Memory B cell (primary cell): Measurements from ENCODE around the gene SUMO3.
A peak's percentile ranks its signal among the peaks of the same experiment; 100 is the strongest.

Experiments
- ATAC-seq: fragments of 150-1000 bp; cut with Tn5 transposase; 2 replicates; pipeline ENCODE4 v1.10.0; 2021; ENCODE audit warnings: low read depth, mild to moderate bottlenecking, moderate library complexity
- DNase-seq, 2 donors: peaks; one replicate each; pipeline ENCODE4 v3.0.0; 2022; ENCODE audit warnings: low spot score in 2 of 2
- H3K27ac Mint-ChIP-seq: one replicate; pipeline ENCODE4 v1.8.0; 2022; ENCODE audit warnings: mild to moderate bottlenecking, moderate library complexity, mixed read lengths
- H3K27me3 Mint-ChIP-seq: one replicate; pipeline ENCODE4 v1.8.0; 2022; ENCODE audit warnings: mixed read lengths
- H3K36me3 Mint-ChIP-seq: one replicate; pipeline ENCODE4 v1.8.0; 2022; ENCODE audit warnings: mild to moderate bottlenecking, mixed read lengths
- H3K4me1 Mint-ChIP-seq: one replicate; pipeline ENCODE4 v1.8.0; 2022; ENCODE audit warnings: mixed read lengths
- H3K4me3 Mint-ChIP-seq: one replicate; pipeline ENCODE4 v1.8.0; 2022; ENCODE audit warnings: mild to moderate bottlenecking, moderate library complexity, mixed read lengths
- H3K9me3 Mint-ChIP-seq: one replicate; pipeline ENCODE4 v1.8.0; 2022; ENCODE audit warnings: mixed read lengths

SUMO3 gene

GRCh38 chr21:44778983-44779382 is 38.9 kb downstream of the SUMO3 start:
- H3K4me3 Mint-ChIP-seq, result no peak overlapping the region
- no peak overlapping the region for H3K27ac Mint-ChIP-seq
- H3K4me1 Mint-ChIP-seq, result peaks cover 11% of the 10 kb centered on the region
- peaks cover 30% of the 10 kb centered on the region for H3K36me3 Mint-ChIP-seq
- no peaks in the 10 kb centered on the region for H3K9me3 Mint-ChIP-seq
- ATAC-seq, result no peak
- no peaks in the 10 kb centered on the region for H3K27me3 Mint-ChIP-seq
- no peak for DNase-seq

DNA sequence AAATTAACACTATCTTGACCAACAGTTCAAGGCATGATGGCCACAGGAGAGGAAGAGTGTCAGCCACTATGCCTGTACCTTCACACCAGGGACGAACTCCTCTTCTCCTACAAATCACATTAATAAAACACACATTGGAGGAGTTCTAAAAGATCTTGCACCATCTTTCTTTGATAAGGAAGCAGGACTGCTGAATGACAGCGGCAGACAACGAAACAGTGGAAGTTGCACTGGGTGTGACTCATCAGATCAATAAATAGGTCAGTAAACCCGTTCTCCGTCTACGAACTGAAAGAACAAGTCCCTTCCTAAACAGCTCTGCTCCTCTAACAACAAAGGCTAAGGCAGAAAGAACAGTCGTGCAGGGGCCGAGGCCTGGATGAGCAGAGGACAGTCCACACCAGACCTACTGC is 39.4 kb downstream of the SUMO3 start:
- H3K27me3 Mint-ChIP-seq, result no peaks in the 10 kb centered on the region

GRCh38 chr21:44778094-44778493 is 39.8 kb downstream of the SUMO3 start:
- no peak for ATAC-seq

More for the DNA sequence above, 39.4 kb downstream of the SUMO3 start:
- H3K9me3 Mint-ChIP-seq, result no peaks in the 10 kb centered on the region
- DNase-seq (no peak), ATAC-seq (no peak)
- H3K36me3 Mint-ChIP-seq, result peaks cover 30% of the 10 kb centered on the region
- peaks cover 10% of the 10 kb centered on the region for H3K4me1 Mint-ChIP-seq
- H3K4me3 Mint-ChIP-seq, result no peak overlapping the region
- H3K27ac Mint-ChIP-seq, result no peak overlapping the region

DNA sequence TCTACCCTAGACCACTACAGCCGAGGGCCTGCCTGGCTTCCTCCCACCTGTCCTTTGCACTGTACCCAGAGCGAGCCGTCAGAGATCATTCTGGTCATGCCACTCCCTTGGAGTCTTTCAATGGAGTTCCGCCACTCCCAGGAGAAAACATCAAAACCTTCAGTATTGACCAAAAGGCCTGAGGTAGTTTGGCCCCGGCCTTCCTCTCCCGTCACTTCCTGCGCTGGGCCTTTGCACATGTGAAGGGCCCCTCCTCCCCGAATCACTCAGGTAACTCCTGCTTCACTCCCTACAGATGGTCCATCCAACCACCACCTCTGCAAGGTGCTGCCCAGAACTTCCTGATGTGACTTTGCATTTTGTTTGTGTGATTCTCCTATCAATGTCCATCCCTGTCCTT is 42.9 kb downstream of the SUMO3 start:
- Mint-ChIP-seq H3K27me3 (no peaks in the 10 kb centered on the region), H3K27ac (no peak overlapping the region), H3K4me3 (no peak overlapping the region), H3K36me3 (peaks cover 37% of the 10 kb centered on the region), H3K9me3 (no peaks in the 10 kb centered on the region), H3K4me1 (peaks cover 4% of the 10 kb centered on the region)
- DNase-seq (no peak), ATAC-seq (no peak)

More at GRCh38 chr21:44778094-44778493, 39.8 kb downstream of the SUMO3 start:
- no peaks in the 10 kb centered on the region for H3K9me3 Mint-ChIP-seq
- H3K27me3 Mint-ChIP-seq, result no peaks in the 10 kb centered on the region
- no peak overlapping the region for H3K4me3 Mint-ChIP-seq
- peaks cover 7% of the 10 kb centered on the region for H3K4me1 Mint-ChIP-seq
- peaks cover 26% of the 10 kb centered on the region for H3K36me3 Mint-ChIP-seq
- DNase-seq, result no peak
- H3K27ac Mint-ChIP-seq, result no peak overlapping the region

DNA sequence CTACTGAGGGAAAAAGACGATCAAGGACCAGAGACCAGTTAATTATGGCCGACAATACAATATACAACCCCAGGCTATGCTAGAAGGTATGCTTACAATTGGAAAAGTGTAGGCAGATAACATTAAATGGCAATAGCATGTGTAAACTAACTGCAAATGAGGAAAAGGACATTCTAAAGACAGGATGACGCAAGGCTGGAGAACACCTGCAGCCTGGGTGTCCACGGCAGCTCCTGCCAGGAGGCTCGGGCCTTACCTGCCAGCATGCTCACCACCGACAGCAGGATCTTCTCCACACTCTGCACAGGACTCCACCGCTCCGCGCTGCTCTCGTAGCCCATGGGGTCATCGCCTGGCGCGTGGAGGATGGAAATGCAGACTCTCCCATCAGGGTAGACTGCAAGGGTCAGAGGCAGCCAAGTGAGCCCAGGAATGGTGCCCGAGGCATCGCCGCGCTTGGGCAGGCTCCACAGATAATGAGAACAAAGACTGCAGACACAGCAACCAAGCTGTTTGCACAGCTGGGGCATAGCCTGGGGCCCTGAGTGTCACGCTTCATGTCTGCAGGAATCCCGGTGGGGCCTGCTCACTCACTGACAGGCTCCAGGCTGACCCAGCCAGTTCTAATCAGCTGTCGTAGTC is 44.5 kb downstream of the SUMO3 start:
- Mint-ChIP-seq H3K27ac (no peak overlapping the region), H3K36me3 (peaks cover 38% of the 10 kb centered on the region)

GRCh38 chr21:44771896-44772525 is 45.9 kb downstream of the SUMO3 start:
- DNase-seq, result no peak
- Mint-ChIP-seq H3K36me3 (peaks cover 32% of the 10 kb centered on the region), H3K27me3 (no peaks in the 10 kb centered on the region), H3K27ac (no peak overlapping the region), H3K9me3 (no peaks in the 10 kb centered on the region), H3K4me3 (no peak overlapping the region), H3K4me1 (no peaks in the 10 kb centered on the region)
- no peak for ATAC-seq

More for the DNA sequence above, 44.5 kb downstream of the SUMO3 start:
- ATAC-seq, result no peak
- peaks cover 2% of the 10 kb centered on the region for H3K4me1 Mint-ChIP-seq
- H3K9me3 Mint-ChIP-seq, result no peaks in the 10 kb centered on the region
- no peak overlapping the region for H3K4me3 Mint-ChIP-seq
- H3K27me3 Mint-ChIP-seq, result no peaks in the 10 kb centered on the region
- DNase-seq, result no peak

DNA sequence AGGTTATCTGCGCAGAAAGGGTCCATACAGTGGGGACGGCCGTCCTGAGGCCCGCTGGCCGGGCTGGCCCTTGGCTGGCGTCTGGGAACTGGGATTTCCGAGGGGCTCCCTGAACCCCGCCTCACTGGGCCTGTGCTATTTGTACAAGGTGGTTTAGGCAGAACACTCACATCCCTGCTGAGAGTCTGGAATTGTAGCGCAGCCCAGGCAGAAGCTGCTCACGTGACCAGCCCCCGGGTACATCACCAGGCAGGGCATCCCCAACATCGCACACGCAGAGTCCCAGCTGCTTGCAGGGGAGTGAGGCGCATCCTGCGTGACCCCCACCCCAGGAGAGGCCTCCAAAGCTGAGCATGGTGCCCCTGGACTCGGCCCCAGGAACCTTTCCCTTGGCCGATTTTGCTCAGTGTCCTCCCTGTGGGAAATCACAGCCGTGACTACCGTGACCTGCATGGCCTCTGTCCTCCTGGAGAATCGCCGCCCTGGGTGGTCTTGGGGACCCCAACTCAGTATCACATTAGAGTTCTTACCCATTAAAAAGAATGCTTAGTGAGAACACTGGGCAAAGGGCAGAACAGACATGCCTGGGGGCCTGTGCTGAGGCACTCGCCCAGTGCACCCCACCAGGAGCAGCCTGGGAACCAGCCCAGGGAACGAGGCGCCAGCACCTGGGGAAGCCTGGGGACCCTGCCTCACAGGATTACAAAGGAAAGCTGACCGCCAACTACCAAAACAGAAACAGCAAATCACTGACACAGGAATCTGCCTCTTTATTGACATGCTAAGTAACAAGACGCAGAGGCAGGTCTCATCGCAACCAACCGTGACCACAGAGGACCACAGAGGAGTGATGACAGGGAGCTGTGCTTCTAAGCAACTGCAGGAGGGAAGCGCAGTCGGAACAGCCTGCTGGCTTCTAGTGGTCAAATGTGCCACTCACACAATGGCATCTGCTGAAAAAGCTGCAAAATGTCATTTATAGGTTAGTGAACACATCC is 49.7 kb downstream of the SUMO3 start:
- H3K27ac Mint-ChIP-seq, result no peak overlapping the region
- no peaks in the 10 kb centered on the region for H3K9me3 Mint-ChIP-seq
- H3K36me3 Mint-ChIP-seq, result peaks cover 21% of the 10 kb centered on the region
- H3K4me3 Mint-ChIP-seq, result no peak overlapping the region
- ATAC-seq (no peak), DNase-seq (no peak)
- H3K4me1 Mint-ChIP-seq, result peaks cover 7% of the 10 kb centered on the region
- no peaks in the 10 kb centered on the region for H3K27me3 Mint-ChIP-seq

GRCh38 chr21:44766818-44767354 is 51.0 kb downstream of the SUMO3 start:
- ATAC-seq (no peak), DNase-seq (no peak)
- peaks cover 7% of the 10 kb centered on the region for H3K4me1 Mint-ChIP-seq
- no peaks in the 10 kb centered on the region for H3K9me3 Mint-ChIP-seq
- H3K27me3 Mint-ChIP-seq, result no peaks in the 10 kb centered on the region
- no peak overlapping the region for H3K27ac Mint-ChIP-seq
- H3K36me3 Mint-ChIP-seq, result peaks cover 13% of the 10 kb centered on the region
- H3K4me3 Mint-ChIP-seq, result no peak overlapping the region

GRCh38 chr21:44766014-44766817 is 51.6 kb downstream of the SUMO3 start:
- Mint-ChIP-seq H3K4me1 (peaks cover 11% of the 10 kb centered on the region), H3K27me3 (no peaks in the 10 kb centered on the region), H3K36me3 (peaks cover 12% of the 10 kb centered on the region), H3K9me3 (no peaks in the 10 kb centered on the region), H3K4me3 (no peak overlapping the region), H3K27ac (no peak overlapping the region)
- DNase-seq (no peak), ATAC-seq (no peak)

- Mint-ChIP-seq H3K4me3 (peak overlapping the region; percentile 30), H3K4me1 (peaks cover 11% of the 10 kb centered on the region), H3K27me3 (no peaks in the 10 kb centered on the region), H3K36me3 (peaks cover 5% of the 10 kb centered on the region), H3K9me3 (no peaks in the 10 kb centered on the region), H3K27ac (peak overlapping the region; percentile 43)
- ATAC-seq (peak; percentile 74), DNase-seq (no peak)
Observed at GRCh38 chr21:44765231-44766013, 52.4 kb downstream of the SUMO3 start.

GRCh38 chr21:44764319-44765230 is 53.3 kb downstream of the SUMO3 start:
- H3K4me3 Mint-ChIP-seq, result no peak overlapping the region
- DNase-seq, result no peak
- ATAC-seq, result no peak
- no peaks in the 10 kb centered on the region for H3K9me3 Mint-ChIP-seq
- peak overlapping the region; percentile 43 for H3K27ac Mint-ChIP-seq
- H3K4me1 Mint-ChIP-seq, result peaks cover 11% of the 10 kb centered on the region
- H3K27me3 Mint-ChIP-seq, result no peaks in the 10 kb centered on the region
- H3K36me3 Mint-ChIP-seq, result peaks cover 5% of the 10 kb centered on the region
